Posterior cingulate gyrus (tissue), 11 donors: ENCODE measurements around the gene SLC22A3.
A peak's percentile ranks its signal among the peaks of the same experiment; 100 is the strongest.

Experiments used
- DNase-seq, 10 donors: peaks; one replicate each; pipeline versions ENCODE4 v3.0.0 to v3.0.0-alpha.2; 2020 to 2021; ENCODE audit warnings: mixed read lengths in 3 of 10
- intact Hi-C: fragments of 100-400 bp; cut with DNase I; formaldehyde crosslinking; loops from one replicate; pipeline ENCODE4 v1.15.1; 2023

SLC22A3 gene

DNA sequence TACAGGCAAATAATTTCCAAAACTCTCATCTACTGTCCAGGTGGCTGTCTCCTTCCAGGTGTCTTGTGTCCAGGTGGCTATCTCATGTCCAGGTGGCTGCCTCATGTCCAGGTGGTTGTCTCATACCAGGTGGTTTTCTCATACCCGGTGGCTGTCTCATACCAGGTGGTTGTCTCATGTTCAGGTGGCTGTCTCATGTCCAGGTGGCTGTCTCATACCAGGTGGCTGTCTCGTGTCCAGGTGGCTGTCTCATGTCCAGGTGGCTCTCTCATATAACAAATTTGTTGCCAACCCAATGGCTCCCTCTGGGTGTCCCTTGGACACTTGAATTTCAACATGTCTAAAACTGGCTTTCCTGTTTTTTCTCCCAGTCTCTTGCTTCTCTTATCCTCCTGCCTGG lies 14.3 kb upstream of the SLC22A3 start:
- intact Hi-C loops, result no loop called here

DNA sequence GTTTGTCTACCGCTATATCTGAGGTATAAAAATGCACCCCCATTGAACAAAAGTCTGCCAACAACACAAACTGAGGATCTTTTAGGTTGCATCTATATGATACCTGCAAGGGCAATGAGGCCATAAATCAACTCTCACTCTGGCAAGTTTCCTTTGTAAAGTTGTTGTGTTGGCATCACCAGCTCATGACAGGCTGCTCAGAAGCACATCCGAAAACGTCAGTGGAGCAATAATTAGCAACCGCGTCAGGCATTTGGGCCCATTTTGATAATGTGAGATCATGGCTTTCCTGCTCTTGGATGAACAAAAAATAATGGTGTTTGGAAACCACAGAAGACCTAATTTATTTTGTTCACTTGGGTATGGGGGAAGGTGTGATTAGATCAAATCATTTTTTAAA lies 12.0 kb upstream of the SLC22A3 start:
- DNase-seq, result no peak
- intact Hi-C loops, result no loop called here

More for the DNA sequence above, 14.3 kb upstream of the SLC22A3 start:
- DNase-seq, result no peak

GRCh38 chr6:160337301-160337700 lies 10.9 kb upstream of the SLC22A3 start:
- no peak for DNase-seq
- intact Hi-C loops, result no loop called here

DNA sequence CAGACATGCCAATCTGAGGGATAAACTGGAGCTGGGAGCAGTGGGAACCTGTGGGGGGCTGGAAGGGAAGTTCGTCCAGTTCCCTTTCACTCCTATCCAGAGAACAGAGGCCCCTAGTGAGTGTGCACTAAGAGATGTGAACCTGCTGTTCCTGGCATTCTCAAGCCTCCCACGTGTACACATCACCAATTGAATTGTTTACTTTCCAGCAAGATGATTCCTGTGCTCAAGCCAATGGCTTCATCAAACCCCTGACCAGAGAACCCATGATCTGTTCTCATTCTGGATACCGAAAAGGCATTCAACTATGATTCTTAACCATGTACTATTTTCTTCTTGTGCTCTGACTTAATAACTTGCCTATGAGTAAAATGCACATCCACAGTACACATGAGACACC lies 10.2 kb upstream of the SLC22A3 start:
- intact Hi-C loops, result no loop called here
- DNase-seq, result no peak

DNA sequence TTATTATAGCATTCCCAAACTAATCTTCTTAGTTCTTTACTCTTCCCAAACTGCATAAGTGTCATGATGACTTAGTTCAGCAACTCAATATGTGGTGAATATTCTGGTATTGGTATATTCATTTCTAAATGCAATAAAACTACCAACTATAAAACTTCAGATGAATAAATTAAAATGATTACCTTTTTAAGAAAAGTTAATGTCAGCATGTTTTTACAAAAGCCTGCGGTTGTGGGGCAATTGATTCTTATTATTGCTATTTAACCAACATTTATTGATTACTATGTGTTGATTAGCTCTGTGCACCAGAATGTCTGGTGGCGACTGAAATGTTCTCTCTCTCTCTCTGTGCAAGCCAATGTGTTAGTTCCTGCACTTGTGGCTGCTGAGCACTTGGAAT lies 5.0 kb upstream of the SLC22A3 start:
- DNase-seq, result no peak
- intact Hi-C loops, result no loop called here

GRCh38 chr6:160344271-160344670 lies 3.9 kb upstream of the SLC22A3 start:
- DNase-seq, result no peak
- intact Hi-C loops, result no loop called here

GRCh38 chr6:160347259-160348222 lies 637 bp upstream of the SLC22A3 start:
- peak in 1 of 10 donors; percentile 85 for DNase-seq
- intact Hi-C loops, result no loop called here

DNA sequence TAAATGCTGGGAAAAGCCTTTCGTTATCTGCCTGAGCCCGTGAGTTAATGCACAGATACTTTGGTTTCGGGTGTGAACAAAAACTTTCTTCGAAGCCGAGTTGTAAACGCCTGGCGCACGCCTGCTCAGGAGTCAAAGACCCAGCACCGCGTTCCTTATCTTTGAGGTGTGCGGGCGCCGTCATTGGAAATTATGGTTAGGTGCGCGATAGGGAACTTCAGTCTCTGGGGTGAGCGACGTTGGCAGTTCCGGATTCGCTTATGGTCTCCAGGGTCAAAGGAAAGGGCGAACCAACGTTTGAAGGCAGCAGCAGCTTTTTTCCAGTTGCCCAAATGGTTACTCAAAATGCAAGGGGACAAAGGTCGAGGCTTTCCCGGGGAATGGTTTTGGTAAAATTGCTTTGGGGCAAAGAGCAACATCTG lies 853 bp downstream of the SLC22A3 start:
- peak in 1 of 10 donors; percentile 59 for DNase-seq
- intact Hi-C loops, result no loop called here

- intact Hi-C loops, result no loop called here
- DNase-seq, result no peak
These were observed 1.7 kb downstream of the SLC22A3 start for GRCh38 chr6:160349814-160350350.

DNA sequence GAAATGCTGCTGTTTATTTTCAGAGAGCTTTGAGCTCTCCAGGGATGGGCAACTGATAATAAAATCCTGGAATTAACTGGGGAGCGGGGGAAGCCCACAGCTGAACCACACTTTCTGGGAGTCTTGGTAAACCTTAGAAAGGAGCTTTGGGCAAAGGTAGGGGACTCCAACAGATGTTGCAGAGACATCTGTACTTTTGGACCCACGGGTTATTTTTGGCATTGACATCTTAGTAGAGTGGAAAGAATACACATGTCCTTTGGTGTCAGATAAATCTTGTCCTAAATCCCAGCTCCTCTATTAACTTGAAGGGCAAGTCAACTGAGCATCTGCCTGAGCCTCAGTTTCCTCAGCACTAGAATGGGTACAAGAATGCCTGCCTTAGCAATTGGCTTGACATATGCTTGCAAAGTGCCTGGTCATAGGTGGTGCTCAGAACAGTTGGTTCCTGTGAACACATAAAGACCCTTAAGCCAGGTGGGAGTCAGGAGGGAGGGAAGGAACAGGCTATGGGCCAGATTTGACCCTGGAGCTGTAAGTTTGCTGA lies 5.8 kb downstream of the SLC22A3 start:
- DNase-seq, result no peak
- intact Hi-C loops, result no loop called here

GRCh38 chr6:160355001-160355400 lies 6.8 kb downstream of the SLC22A3 start:
- DNase-seq, result no peak
- intact Hi-C loops, result no loop called here

DNA sequence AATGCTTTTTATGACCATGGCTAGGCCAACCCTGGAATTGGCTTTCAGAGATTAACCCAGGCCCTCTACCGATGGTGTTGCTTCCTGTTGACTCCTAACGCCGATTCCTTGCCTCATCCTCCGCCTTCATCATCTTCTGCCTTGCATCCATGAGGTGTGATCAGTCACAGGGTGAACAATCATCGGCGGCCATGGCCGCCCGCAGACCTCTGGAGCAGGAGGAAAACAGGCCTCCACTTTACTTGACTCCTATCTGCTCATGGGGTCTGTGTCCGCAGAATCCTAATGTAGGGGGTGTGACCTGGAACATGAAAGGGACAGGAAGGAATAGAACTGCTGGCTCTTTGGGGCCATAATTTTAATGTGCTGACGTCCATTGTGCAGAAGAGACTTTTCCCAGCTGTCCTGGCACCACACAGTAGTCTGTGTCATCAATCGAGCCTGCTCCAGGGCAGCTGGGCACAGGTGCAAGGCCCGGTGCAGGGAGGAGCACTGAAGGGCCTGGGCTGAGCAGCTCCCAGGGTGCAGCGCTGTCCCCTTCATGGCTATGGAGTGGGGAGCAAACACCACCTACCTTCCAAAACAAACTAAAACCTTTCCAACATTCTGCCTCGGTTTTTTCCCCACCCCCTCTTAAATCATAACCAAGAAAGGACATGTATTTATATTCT lies 8.0 kb downstream of the SLC22A3 start:
- intact Hi-C loops, result no loop called here
- DNase-seq, result peak in 1 of 10 donors; percentile 66

DNA sequence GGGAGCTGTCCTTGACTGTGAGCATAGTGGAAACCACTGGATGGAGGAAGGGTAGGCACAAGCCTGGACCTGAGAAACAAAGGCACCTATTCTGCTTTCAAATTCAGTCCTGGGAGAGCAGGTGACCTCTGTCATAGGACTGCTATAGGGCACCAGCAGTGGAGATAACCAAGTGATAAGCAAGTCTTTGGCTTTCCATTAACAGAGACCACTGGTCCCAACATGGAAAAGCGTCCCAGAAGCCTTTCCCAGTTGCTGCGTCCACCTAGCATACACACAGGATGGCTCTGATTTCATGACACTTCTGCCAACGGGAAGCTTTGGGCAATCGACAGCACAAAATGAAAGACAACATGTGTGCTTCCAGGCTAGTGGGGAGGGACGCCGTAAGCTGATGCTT lies 8.9 kb downstream of the SLC22A3 start:
- intact Hi-C loops, result no loop called here
- DNase-seq, result no peak

DNA sequence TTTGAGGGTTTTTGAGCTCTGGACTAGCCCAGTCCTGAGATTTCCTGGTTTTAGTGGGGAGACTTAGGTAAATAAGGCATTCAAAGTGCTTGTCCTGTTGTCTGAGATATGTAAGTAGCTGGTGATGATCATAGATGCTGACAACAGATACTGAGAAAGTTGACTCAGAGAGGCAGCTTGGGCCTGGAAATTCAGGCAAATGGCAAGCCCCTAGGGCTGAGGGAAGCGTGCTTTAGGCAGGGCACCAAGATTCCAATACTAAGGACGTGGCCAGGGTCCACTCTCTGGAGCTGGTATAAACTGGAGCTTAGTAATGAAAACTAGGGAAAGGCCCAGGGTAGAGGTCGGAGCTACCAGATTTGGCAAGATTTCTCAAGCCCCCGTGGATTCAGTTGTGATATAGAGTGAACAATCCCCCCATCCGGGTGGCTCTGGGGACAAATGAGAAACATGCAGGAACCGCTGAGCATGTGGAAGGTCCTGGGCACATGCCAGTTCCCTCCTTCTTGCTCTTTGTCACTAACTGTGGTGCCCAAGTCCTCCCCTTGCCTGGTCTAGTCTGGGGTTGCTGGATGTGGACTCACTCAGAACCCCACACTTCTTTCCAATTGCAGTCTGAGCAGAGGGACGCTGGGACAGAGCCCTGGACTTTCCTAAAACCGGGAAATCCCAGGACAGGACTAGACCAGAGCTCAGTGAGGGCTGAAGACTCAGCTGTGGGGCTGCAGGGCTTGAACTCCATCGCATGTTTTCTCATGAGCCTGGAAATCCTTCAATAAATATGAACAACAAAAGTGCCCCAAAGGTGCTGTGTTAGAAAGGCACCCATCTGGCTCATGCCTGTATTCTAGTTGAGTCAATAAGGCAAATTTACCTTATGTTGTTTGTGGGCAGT lies 10.3 kb downstream of the SLC22A3 start:
- intact Hi-C loops, result no loop called here
- no peak for DNase-seq

DNA sequence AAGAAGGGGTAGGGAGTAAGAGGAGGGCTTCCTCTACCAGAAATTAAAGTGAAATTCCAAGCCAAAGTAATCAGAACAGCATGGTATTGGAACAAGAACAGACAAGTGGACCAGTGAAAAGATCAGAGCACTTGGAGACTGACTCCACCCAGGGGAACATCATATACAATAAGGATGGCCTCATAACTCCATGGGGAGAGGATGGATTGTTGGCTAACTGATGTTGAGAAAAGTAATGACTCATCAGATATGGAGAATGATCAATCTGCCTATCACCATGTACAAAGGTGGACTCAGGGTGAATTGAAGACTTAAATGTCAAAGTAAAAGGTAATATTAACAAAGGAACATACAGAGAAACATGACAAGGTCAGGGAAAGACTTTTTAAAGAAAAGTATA lies 12.8 kb downstream of the SLC22A3 start:
- no peak for DNase-seq
- intact Hi-C loops, result no loop called here

DNA sequence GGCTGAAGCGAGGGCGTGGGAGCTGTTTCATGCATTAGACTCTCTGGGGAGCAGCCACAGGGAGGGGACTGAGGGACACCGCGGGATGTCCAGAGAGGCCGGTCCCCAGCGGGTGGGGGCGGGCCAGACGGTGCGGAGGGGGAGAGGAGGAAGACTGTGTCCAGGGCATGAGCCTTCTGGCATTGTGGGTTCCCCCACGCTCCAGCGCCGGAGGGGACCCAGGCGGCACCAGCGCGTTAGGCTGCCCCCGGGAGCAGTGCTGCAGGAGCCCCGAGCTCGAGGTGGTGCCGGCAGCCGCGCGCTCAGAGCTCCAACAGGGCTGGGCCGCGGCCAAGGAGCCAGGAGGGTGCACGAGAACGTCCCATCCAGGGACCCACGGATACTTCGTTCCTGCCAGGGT lies 14.4 kb downstream of the SLC22A3 start:
- DNase-seq, result peak in 1 of 10 donors; percentile 74

GRCh38 chr6:160363016-160363996 lies 15.1 kb downstream of the SLC22A3 start:
- intact Hi-C loops, result no loop called here
- DNase-seq, result peak in 1 of 10 donors; percentile 80

More for the DNA sequence above, 14.4 kb downstream of the SLC22A3 start:
- intact Hi-C loops, result no loop called here

- intact Hi-C loops, result no loop called here
- no peak for DNase-seq
These were observed 16.9 kb downstream of the SLC22A3 start for GRCh38 chr6:160365117-160365516.
